GM21717 (cell line): ENCODE data around the gene ABHD16B.
"Not testable (repeated sequence)": the region's sequence is repeated elsewhere in the genome, so short reads cannot be mapped to it uniquely, and the experiment has no call there.

Source experiments
- ATAC-seq: cut with Tn5 transposase; IDR thresholded peaks from one replicate; pipeline ENCODE4 v1.9.1; 2021; ENCODE audit warnings: mild to moderate bottlenecking, moderate library complexity; ENCODE audit not compliant: unreplicated experiment

ABHD16B gene

DNA sequence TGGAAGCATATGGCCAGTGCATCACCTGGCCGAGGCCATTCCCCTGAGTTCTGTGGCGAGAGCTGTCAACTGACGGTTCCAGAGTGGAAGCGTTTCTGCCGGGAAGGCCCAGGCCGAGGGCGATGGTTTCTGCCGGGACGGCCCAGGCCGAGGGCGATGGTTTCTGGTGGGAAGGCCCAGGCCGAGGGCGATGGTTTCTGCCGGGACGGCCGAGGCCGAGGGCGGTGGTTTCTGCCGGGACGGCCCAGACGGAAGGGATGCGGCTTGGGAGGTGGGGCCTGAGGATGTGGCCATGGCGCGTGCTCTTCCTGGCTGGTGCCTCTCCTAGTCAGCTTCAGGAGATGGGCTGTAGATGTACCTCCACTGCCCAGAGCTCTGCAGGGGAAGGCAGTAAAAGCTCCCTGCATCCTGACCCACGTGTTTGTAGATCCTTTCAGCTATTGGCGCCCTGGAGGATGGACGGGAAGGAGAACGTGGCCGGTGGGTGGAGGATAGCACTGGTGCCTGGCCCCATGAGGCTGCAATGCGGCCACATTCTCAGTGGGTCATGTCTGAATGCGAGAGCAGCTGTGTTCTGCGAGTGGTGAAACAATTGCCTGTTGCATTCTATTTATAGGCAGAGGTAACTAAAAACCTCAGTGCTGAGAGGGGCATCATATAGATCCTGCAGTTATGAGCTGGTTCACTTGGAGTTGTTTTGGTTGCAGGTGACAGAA, 16.6 kb downstream of the ABHD16B start:
- ATAC-seq = no peak

DNA sequence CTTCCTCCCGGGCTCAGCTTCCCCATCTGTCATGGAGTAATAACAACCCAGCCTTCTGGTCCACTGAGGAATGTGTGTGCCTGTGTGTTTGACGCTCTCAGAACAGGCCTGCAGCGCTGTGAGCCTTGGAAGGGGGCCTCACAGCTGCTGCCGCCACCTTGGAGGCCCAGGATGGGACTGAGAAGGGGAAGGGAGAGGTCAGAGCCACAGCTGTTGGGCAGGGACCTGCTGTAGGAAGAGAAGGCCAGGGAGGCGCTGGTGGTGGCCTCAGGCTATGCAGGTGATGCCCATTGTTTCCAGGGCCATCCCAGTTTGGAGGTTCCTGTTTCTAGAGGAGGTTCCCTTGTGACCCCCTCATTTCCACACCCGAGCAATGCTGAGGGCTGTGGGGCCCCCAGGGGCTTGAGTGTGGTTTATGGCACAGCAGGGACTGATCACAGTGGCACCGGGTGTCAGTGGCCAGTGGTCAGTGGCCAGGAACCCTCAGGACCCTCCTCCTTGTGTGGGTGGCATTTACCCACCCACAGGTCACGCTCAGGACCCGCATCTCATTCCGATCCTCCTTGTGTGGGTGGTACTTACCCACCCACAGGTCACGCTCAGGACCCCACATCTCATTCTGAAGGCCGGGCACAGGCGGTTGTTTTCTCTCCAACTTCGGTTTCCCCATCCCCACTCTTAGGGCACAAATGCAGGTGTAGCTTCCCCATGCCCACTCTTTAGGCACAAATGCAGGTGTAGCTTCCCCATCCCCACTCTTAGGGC, 17.8 kb downstream of the ABHD16B start:
- no peak for ATAC-seq

DNA sequence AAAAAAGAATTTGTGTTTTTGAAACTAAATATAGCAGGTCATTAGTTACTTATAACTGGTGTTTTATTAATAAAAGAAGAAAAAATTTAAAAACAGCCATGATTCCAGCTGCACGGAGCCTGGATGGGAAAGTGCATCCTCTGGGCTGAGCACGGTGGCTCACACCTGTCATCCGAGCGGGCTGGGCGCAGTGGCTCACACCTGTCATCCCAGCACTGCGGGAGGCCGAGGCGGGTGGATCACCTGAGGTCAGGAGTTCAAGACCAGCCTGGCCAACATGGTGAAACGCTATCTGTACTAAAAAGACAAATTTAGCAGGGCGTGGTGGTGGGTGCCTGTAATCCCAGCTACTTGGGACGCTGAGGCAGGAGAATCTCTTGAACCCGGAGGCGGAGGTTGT, 19.6 kb downstream of the ABHD16B start:
- ATAC-seq = not testable (repeated sequence)

DNA sequence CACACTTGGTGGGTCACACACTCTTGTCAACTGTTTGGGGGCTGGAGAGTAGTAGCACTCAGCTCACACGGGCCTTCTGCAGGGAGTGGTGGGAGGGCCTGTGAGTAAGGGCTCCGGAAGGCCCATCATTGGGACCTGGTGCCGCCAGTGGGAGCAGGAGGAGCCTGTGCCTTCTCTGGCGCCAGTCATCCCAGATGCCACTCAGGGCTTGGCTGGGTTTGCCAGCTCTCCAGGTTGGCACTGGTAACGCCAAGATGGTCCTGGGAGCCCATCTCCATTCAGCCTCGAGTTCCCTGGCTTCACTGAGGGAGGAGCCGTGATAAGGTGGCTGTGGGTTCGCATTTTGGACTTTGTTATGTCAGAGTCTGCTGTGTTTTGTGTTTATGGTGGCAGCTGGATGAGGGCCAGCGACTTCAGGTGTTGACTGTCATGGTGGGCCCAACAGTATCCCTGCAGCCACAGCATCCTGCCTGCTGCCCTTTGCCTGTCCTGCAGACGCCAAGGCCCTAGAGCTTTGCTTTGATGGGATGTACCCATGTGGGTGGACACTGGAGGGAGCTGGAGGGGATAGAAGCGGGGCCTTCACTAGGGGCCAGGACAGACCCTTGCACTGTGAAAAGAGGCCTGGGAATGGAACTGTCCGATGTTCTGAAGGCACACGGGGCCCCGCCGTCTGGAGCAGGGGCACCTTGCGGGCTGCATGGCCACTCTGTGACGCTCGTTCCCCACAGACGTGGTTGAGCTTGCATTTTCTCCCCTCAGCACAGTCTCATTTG, 20.3 kb downstream of the ABHD16B start:
- ATAC-seq = no peak

DNA sequence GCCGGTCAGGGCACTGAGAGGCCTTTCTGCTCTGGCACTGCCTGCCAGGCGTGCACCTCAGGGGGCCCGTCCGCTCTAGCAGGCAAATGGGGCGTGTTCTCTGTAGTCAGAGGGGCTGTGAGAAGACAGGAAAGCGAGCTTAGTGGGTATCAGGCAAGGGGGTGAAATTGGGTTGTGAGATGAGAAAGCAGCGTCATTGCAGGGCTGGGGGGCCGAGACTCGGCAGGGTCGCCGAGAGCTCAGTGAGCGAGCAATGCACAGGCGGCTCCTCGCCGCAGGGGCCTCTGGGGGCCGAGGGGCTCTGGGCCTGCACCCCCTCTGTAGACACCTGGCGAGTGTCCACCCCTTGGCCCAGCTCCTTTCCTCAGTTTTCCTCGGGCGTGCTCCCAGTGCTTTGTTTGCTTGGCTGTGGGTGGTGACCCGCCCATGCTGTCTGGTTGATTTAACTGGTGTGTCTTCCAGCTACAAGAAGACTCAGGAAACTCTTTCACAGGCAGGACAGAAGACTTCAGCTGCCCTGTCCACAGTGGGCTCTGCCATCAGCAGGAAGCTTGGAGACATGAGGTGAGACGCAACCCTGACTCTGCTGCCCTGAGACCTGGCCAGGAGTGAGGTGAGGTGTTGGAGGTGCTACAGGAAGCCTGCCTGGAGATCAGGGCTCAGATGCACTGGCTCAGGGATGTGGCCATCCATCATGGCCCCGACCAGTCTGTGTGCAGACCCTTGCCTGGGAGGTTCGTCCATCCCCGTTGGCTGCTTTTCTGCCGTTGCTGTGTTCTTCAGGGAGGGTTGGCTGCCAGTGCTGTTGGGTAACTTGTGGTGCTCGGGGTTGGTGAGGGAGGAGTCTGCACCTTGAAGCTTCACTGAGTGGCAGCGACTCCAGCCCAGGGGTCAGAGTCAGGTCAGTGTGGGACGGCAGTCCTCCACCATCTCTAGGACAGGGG, 21.2 kb downstream of the ABHD16B start:
- ATAC-seq = no peak

DNA sequence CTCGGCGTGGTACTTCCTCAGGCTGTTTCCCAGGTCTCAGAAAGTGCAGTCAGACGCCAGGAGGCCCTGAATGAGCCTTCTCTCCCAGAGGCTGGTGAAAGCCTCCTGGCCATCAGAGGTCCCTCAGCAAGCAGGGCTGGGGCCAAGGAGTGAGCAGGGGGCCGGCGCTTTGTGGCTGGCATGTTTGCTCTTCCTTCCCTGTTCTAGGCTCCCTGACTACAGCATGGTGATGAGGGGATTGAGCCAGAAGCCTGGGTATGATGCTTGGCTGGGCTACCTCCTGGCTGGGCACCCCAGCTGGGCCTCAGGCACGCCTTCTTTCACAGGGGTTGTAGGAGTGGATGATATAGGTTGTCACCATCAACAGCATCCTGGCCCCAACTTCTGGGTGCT, 21.9 kb downstream of the ABHD16B start:
- ATAC-seq = no peak

DNA sequence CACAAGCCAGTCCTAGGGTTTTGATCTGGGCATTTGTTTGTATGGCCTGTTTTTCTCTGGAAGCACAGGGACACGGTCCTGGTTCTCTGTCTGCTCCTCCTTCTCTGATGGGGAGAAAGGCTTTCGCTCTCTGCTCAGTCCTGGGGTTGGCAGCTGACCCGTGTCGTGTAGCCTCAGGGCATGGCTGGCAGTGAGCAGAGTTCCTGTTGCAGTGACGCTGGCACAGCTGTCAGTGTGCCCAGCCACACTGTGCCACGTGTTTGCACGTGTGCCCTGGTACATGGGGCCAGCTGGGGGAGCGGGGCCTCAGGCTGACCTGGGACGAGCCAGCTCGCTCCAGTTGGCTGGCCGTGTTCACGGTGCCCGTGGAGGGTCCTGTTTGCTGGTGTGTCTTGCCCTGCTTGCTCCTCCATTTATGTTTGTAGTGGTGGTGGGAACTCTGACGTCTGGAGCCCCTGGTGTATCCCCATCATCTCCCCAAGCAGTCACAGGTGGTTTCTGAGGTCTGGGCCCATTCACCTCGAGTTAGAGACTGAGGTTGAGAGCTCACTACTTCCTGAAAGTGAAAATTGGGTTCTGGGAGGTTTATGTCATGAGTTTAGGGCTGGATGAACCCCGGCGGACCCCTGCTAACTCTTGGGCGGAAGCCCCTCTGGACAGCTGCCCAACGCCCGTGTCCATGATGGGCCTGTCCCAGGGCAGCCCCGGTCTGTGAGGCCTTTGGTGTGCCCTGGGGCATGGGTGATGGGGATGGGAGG, 23.4 kb downstream of the ABHD16B start:
- ATAC-seq = no peak

DNA sequence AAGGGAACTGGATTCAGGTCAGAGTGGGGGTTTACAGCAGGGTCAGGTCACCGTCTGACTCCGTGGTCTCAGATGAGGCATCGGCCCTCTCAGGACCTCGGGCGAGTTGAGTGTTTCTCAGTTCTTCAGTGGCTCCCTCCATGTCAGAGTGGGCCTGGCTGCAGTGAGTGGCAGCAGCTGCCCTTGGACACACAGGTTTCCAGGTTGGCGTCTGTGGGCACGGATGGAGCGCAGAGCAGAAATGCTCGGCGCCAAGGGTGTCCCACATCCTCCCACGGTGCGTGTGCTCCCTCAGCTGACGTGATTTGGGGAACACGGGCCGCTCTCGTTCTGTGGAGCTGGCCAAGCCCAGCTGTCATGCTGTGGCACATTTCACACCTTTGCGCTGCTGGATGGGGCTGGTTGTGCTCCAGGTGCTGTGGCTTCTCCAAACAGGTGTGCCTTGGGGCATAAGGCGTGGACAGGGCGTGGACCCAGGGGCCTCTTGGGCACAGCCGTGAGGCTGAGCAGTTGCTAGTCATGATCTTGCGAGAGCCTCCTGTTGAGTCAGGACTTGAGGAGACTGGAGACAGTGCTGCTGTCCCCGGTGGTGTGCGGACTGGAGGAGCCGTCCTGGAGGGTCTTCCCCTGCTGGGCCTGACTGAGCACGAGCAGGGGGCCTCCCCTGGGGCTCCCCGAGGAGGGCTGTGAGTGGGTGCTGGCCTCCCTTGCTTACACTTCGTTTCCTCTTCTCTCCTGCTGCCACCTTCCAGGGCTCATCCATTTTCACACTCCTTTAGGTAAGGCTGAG, 24.2 kb downstream of the ABHD16B start:
- ATAC-seq = no peak

DNA sequence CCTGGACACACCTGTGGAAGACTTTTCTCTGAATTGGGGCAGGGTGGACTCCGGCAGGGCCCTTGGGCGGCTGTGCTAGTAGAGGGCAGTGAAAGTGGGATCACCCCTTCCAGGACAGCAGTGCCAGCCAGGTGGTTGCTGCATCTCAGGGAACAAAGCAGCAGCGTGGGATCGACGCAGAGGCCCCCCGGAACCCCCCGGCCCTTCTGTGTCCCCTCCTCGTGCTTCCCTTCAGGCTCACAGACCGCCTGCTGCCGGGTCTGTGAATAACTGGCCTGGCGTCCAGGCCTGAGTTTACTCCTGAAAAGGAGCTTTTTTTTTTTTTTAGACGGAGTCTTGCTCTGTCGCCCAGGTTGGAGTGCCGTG, 24.7 kb downstream of the ABHD16B start:
- no peak for ATAC-seq

DNA sequence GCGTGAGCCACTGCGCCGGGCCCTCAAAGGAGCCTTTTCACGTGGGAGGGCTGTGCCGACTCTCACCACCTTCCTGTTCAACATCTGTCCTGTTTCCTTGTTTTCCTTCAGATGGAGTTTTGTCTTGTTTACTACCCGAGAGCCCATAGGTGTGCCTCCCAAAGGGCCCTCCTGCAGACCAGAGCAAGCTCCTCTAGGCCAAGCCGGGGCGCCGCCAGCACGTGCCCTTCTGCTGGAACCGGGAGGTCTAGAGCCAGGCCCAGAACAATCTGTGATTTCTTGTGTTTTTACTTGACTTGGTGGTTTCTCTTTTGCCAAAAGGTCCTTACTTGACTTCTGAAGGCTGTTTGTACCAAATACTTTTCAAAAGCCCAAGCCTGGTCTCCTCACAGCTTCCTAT, 25.6 kb downstream of the ABHD16B start:
- ATAC-seq = no peak

DNA sequence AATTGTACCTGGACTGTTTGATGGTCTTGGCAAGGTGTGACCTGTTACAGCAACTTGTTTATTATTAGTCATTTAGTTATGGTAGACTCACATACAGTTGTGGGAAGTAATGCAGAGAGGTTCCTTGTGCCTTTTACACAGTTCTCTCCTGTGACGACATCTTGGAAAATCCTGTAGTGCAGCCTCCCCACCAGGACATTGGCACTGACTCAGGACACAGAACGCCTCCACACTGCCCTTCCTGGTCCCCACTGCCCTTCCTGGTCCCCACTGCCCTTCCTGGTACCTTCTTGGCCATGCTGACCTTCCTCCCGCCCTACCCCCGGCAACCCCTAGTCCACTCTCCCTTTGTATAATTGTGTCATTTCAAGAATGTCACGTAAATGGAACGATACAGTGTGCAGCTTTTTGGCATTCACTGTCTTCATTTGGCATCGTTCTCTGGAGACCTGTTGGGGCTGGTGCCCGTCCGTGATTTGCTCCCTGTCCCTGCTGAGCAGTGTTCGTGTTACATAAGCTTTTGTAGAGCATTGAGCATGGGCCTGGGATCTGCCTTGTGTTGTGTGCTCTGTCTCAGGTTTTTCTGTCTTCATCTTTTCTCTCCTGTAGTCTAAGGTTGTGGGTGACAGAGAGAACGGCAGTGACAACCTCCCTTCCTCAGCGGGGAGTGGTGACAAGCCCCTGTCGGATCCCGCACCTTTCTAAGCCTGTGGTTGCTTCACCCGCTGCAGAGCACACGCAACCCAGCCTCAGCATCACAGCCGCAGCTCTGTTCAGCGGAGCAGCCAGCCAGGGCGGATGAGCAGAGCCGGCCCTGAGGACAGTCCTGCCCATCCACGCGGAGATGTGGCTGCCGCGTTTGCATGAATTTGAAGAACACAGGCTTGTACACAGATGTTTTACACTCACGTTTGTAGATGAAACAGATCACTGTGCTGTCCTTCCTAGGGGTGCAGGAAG, 28.2 kb downstream of the ABHD16B start:
- no peak for ATAC-seq

DNA sequence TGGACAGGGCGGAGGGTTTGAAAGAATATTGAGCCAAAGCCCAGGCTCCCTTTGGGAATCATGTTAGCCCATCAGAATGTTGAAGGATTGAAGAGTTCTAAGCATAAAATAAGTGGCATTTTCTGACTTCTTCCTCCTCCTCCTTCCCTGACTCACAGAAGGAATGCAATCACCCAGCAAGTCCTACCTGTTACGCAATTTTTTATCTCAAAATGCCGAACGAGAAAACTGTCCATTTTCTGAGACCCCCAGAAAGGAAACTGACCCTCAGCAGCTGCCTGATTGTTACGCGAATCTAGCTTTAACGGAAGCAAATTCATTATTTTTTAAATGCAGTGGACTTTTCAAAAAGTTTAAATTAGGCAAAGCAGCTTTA, 28.9 kb downstream of the ABHD16B start:
- ATAC-seq = no peak

DNA sequence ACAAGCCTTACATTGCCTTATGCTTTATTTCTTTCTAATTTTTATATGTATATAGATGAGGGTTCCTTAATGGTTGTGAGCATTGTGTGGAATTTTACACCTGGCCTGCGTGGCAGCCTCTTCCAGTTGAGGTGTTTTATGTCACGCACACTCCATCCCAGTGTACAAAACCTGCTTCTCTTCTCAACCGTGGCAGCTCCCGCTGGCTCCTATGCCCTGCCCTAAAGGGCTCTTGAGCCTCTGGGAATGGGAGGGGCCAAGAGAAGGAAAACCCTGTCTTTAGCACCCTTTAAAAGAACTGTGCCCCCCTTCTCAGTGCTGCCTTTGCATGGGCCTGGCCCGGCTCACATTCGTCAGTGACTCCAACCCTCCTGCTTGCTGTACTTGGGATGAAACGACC, 29.3 kb downstream of the ABHD16B start:
- no peak for ATAC-seq

DNA sequence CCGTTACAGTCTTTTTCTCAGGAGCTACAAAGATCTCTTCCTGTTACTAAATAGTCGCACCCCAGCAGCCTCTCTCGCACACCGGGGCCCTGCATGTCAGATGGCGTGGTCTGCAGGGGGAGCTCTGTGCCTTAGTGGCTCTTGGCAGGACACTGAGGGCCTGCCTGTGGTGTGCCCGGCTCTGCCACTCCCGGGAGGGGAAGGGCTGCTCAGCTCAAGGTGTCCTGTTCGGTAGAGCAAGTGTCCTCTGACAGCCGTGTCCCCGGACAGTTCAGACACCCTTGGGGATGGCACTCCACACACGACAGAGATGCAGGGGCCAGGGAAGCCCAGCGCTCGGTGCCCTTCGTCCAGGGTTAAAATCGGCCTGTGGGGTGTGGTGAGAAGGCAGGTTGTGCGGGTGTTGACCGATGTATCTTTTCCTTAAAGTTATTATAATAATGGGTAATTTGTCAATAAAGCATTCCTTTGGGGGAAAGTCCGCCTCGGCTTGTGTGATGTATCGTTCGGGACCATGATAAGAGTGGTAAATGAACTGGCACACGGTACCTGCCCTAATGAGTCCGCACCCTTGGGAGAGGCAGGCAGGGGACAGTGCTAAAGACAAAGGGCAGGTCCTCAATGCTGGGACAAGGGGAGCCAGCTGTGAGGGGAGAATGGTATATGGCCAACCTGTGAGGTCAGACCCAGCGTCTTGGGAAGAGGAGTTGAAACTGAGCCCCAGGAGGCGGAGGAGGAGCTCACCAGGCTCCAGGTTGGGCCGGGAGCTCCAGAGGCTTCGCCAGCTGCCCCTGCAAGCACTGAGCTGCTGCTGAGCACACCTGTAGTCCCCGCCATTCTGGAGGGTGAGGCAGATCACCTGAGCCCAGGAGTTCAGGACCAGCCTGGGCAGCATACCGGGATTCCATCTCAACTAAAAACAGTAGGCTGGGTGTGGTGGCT, 30.0 kb downstream of the ABHD16B start:
- ATAC-seq = no peak

DNA sequence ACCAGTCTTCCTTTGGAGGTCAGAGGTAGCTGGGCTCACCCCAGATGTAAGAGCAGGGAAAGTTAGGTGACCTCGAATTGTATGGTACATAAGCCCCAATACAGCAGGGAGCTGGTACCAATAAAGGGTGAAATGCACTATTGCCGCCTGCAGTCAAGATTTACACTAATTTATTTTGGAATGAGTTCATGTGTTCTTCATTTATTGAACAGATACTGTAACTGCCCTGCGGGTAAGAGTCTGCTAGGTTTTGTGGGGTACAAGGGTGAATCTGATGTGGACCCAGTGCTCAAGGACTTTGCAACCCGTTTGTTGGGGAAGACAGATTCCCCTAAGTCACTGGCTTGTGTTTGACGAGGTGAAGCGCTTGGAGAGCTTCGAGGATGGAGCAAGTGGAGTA, 31.1 kb downstream of the ABHD16B start:
- no peak for ATAC-seq

DNA sequence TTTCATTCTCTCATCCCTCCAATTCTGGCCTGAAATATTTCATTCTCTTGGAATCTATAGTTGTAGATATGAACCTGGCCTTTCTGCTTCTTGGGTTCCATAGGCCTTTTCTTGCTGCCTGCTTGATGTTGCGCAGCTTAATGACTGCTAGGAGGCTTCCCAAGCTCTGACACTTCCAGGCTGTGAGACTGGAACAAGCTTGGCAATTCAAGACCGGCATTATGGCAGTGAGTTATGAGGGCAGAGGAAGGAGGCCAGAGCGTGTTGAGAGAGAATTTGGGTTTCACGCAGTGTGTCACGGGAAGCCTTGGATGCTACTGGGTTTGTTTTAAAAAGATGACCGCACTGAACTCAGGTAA, 32.7 kb downstream of the ABHD16B start:
- no peak for ATAC-seq
